AG04449 (cell line): Measurements from ENCODE around the gene MYL11.

Experiments
- CTCF ChIA-PET: fragments of 350-600 bp; formaldehyde crosslinking; extraction: SDS; loops from one replicate; lab custom pipeline; 2021; ENCODE audit warnings: antibody characterized with exemption; lab: Yijun Ruan, JAX
- POLR2A ChIA-PET: fragments of 400-600, 350-600 bp; formaldehyde crosslinking; extraction: SDS; loops from one replicate; lab custom pipeline; 2020; ENCODE audit warnings: antibody characterized with exemption, inconsistent platforms; lab: Yijun Ruan, JAX
- DNase-seq: peaks from one replicate; pipeline ENCODE4 v3.0.0-alpha.2; 2010; ENCODE audit warnings: low read depth, low spot score
- H3K4me3 ChIP-seq: 2 replicates; pipeline ENCODE4 v1.5.1; 2011; ENCODE audit warnings: low read depth, mild to moderate bottlenecking, control low read depth, low read length
- TF ChIP-seq, protein P1 (sequence below): IDR thresholded peaks from one replicate; pipeline ENCODE4 v1.5.1; 2011; ENCODE audit warnings: mild to moderate bottlenecking, moderate library complexity, low read length, control low read depth, inconsistent platforms; ENCODE audit not compliant: insufficient read depth; ENCODE audit errors: missing control alignments

MYL11 gene

DNA sequence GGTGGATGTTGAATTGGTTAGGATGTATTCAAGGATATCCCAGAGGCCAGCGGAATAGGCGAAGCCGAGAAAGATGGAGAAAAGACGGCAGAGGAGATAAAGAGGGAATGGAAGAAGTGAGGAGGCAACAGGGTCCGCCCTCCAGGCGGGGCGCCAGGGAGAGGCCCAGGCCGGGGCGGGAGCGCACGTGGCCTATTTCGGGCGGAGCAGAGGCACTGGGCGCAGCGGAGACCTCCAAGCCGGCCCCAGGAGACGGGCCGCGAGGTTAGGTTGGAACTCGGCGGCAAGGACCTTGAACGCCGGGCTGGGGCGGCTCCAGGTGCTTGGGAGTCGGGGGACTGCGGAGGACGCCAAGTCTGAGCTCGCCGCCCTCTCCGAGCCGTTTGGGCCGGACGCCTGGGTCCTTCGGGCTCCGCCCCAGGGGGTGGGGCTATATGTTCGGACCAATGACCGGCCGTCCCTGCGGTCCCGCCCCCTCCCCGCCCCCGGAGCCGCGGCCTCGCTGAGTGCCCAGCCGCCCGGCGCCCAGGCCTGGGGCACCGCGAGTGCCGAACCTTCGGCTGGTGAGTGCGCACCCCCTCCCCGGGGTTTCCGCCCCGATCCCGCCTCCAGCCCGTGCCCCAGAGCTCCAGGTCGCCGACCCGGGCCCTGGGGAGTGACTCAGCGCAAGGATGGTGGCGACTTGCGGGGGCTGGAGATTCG, 32.7 kb downstream of the MYL11 start, which contains the start of gene ZNF771:
Gene ZNF771, plus strand, starts transcription at position 505 of the 702 bp plus-strand sequence. CDS start 448 bp downstream, outside the sequence.
- DNase-seq, result peak; percentile 17
- TF ChIP-seq, protein P1, sequence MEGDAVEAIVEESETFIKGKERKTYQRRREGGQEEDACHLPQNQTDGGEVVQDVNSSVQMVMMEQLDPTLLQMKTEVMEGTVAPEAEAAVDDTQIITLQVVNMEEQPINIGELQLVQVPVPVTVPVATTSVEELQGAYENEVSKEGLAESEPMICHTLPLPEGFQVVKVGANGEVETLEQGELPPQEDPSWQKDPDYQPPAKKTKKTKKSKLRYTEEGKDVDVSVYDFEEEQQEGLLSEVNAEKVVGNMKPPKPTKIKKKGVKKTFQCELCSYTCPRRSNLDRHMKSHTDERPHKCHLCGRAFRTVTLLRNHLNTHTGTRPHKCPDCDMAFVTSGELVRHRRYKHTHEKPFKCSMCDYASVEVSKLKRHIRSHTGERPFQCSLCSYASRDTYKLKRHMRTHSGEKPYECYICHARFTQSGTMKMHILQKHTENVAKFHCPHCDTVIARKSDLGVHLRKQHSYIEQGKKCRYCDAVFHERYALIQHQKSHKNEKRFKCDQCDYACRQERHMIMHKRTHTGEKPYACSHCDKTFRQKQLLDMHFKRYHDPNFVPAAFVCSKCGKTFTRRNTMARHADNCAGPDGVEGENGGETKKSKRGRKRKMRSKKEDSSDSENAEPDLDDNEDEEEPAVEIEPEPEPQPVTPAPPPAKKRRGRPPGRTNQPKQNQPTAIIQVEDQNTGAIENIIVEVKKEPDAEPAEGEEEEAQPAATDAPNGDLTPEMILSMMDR, result no peak
- POLR2A ChIA-PET, result interaction anchor here (0.6 to 1.4 kb wide), 4 partner anchors 8 to 36 kb away, joined by 3 to 11 read pairs (median 6); partner anchors contain the start of gene ZNF48
- peak within 1 kb of the TSS; percentile 76 for H3K4me3 ChIP-seq
- CTCF ChIA-PET, result interaction anchor here (0.8 to 7.5 kb wide), 16 partner anchors 8 to 375 kb away, joined by 3 to 94 read pairs (median 5); partner anchors contain the start of genes DCTPP1, TBX6 and ZNF48

DNA sequence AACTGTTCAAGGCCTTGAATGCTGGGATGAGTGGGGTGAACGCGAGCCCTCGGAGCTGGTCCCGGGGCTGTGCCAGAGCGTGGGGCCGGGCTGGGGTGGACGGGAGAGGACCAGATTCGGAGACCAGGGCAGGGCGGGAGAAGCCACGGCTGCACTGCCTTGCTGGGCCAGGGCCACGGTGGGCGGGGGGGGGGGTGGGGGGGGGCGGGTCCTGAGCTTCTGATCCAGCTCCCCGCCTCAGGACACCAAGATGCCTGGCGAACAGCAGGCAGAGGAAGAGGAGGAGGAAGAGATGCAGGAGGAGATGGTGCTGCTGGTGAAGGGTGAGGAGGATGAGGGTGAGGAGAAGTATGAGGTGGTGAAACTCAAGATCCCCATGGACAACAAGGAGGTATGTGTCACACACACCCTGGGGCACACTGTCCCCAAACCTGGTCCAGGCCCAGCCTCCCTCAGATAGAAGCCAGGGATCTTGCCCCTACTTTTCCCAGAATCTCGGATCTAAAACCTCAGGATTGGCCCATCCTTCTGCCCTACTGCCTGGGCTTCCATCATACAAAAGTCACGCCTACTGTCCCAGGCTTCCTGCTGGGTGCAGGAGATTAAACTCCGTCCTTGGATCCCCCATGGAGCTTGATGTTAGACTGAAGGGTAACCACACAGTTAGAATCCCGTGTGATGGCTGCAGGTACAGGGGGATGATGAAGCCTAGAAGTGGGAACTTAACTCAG, 33.4 kb downstream of the MYL11 start:
- no peak for DNase-seq
- CTCF ChIA-PET, result interaction anchor here (0.7 to 7.5 kb wide), 16 partner anchors 9 to 376 kb away, joined by 3 to 94 read pairs (median 4); partner anchors contain the start of genes SEPHS2, TBX6, ZNF48 and ZNF747
- H3K4me3 ChIP-seq, result peak overlapping the region; percentile 76
- TF ChIP-seq, protein P1, result no peak
- POLR2A ChIA-PET, result interaction anchor here (0.6 to 1.4 kb wide), 3 partner anchors 10 to 37 kb away, joined by 3 to 11 read pairs (median 8); partner anchors contain the start of gene ZNF48

- ChIA-PET CTCF (interaction anchor here (0.5 to 7.5 kb wide), 45 partner anchors 10 to 367 kb away, joined by 3 to 94 read pairs (median 3); partner anchors contain the start of genes CD2BP2, DCTPP1, FBRS and SEPHS2), POLR2A (interaction anchor here (0.6 to 1.0 kb wide), 5 partner anchors 8 to 249 kb away, joined by 3 to 7 read pairs (median 4); partner anchors contain the start of gene FBRS)
- no peak overlapping the region for H3K4me3 ChIP-seq
- TF ChIP-seq, protein P1, result peak; percentile 96
- peak; percentile 24 for DNase-seq
These were observed 34.8 kb downstream of the MYL11 start for GRCh38 chr16:30409125-30410060.

DNA sequence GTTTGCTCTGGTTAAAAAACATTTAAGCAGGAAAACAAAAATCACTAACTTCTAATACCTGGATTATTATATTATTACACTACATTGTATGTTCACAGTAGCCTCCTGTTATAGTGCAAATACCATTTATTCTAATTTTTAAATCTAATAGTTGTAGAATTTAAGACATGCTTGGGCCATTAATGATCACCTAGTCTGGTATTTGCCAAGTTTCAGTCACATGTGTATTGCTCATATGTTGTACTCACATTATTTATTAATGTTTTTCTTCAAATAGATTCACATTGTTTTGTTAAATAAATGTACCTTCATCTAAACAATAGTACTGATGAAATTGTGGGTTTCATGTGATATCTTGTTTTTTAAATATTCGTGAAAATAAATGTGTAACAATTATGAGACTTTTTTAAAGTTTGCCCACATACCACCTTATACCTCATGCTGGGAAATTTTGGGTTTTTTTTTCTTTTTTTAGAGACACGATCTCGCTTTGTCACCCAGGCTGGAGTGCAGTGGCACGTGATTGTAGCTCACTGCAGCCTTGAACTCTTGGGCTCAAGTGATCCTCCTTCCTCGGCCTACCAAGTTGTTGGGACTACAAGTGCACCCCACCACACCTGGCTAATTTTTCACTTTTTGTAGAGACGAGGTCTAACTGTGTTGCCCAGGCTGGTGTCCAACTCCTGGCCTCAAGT, 38.7 kb downstream of the MYL11 start:
- CTCF ChIA-PET, result interaction anchor here (1.1 to 1.4 kb wide), 2 partner anchors 11 to 18 kb away, joined by 3 to 4 read pairs; partner anchors contain the start of gene ZNF48
- no peak for DNase-seq
- POLR2A ChIA-PET, result no interaction called here
- H3K4me3 ChIP-seq, result no peak overlapping the region
- TF ChIP-seq, protein P1, result no peak

DNA sequence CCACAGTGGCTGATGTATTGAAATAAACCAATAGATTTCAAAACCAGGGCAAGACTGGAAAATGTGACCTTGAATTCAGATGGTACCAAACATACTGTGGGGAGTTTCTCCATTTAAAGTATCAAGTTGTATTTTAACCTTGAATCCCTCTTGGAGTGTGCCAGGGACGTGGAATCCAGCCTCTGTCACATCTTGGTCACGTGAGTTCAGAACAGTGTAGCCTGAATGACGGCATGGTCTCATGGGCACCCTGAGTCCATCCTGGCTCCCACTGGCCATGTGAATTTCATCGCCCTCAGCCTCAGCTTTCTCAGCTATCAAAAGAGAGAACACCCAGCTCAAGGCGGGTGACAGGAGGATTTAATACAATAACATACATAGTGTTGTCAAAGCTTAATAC, 39.6 kb downstream of the MYL11 start:
- TF ChIP-seq, protein P1, result no peak
- ChIA-PET CTCF (interaction anchor here (1.1 to 5.5 kb wide), 3 partner anchors 10 to 19 kb away, joined by 3 to 35 read pairs (median 4); partner anchors contain the start of genes DCTPP1 and ZNF48), POLR2A (no interaction called here)
- no peak for DNase-seq
- no peak overlapping the region for H3K4me3 ChIP-seq
